H1 (cell line): ENCODE data around the gene DYNLT1. TPM values are rescaled to one million over a fixed set of nuclear protein-coding genes. Genes with fewer than 3 reads are reported as not detected.
A peak's percentile ranks its signal among the peaks of the same experiment; 100 is the strongest.

Source experiments
- CTCF ChIA-PET: fragments of 300-600 bp; sonication (Branson Sonifier 250); formaldehyde crosslinking; loops from one replicate; lab custom pipeline; 2021; ENCODE audit not compliant: partially characterized antibody; lab: Charles Lee
- POLR2A ChIA-PET: fragments of 300-600 bp; sonication (Branson Sonifier 250); formaldehyde crosslinking; loops from one replicate; lab custom pipeline; 2021; ENCODE audit warnings: inconsistent platforms; ENCODE audit not compliant: partially characterized antibody; lab: Charles Lee
- DNase-seq, 2 experiments: peaks; one replicate each; pipeline versions ENCODE4 v3.0.0 to v3.0.0-alpha.2; 2010 to 2022; ENCODE audit warnings: low spot score in 2 of 2, low read depth in 1 of 2, mixed read lengths in 1 of 2
- FAIRE-seq: peaks from 2 replicates; lab custom pipeline; 2011; peaks lifted over from hg19 to GRCh38; lab: Jason Lieb, UNC
- H2AFZ ChIP-seq: 2 replicates; pipeline ENCODE4 v1.8.1; 2012; ENCODE audit warnings: low read length, inconsistent platforms
- H2AK5ac ChIP-seq: 2 replicates; pipeline ENCODE4 v1.6.1; 2013; ENCODE audit warnings: low read depth, low read length
- H2BK120ac ChIP-seq: replicated peaks from 2 replicates; pipeline ENCODE3; 2013; ENCODE audit warnings: low read depth, low read length, inconsistent platforms
- H2BK12ac ChIP-seq: 2 replicates; pipeline ENCODE4 v1.6.1; 2013; ENCODE audit warnings: low read depth, low read length
- H2BK15ac ChIP-seq: 2 replicates; pipeline ENCODE4 v1.6.1; 2013; ENCODE audit warnings: low read length
- H2BK20ac ChIP-seq: 2 replicates; pipeline ENCODE4 v1.6.1; 2013; ENCODE audit warnings: low read length
- H2BK5ac ChIP-seq: 2 replicates; pipeline ENCODE4 v1.6.1; 2013; ENCODE audit warnings: low read depth, low read length
- H3K14ac ChIP-seq: 2 replicates; pipeline ENCODE4 v1.6.1; 2013; ENCODE audit warnings: inconsistent platforms; ENCODE audit not compliant: insufficient read length
- H3K18ac ChIP-seq: 2 replicates; pipeline ENCODE4 v1.6.1; 2013; ENCODE audit warnings: low read length; ENCODE audit errors: extremely low read depth
- H3K23ac ChIP-seq: 2 replicates; pipeline ENCODE4 v1.6.1; 2013; ENCODE audit warnings: inconsistent platforms; ENCODE audit not compliant: insufficient read length
- H3K23me2 ChIP-seq: 2 replicates; pipeline ENCODE4 v1.6.1; 2013; ENCODE audit warnings: low read depth, low read length
- H3K27ac ChIP-seq: 2 replicates; pipeline ENCODE4 v1.6.1; 2011; ENCODE audit warnings: low read depth, low read length, inconsistent platforms
- H3K27me3 ChIP-seq, 4 experiments: replicated peaks in 1 of 4; 1 replicate in 1 of 4; 2 replicates in 3 of 4; pipeline versions ENCODE4 v1.6.1 to v1.8.1; 2011 to 2013; ENCODE audit warnings: low read length in 3 of 4, mild to moderate bottlenecking in 3 of 4, inconsistent platforms in 2 of 4, mixed read lengths in 2 of 4, moderate library complexity in 1 of 4; ENCODE audit not compliant: control insufficient read depth in 3 of 4, insufficient read depth in 3 of 4; ENCODE audit errors: extremely low read depth in 1 of 4
- H3K36me3 ChIP-seq, 4 experiments: 2 replicates each; pipeline versions ENCODE4 v1.6.1 to v1.8.1; 2011 to 2013; ENCODE audit warnings: mild to moderate bottlenecking in 4 of 4, low read length in 3 of 4, moderate library complexity in 2 of 4, control low read depth in 1 of 4, inconsistent platforms in 1 of 4; ENCODE audit not compliant: insufficient read depth in 4 of 4, control insufficient read depth in 2 of 4
- H3K4ac ChIP-seq: replicated peaks from 2 replicates; pipeline ENCODE3; 2013; ENCODE audit warnings: low read length, low read depth, mixed read lengths, inconsistent platforms; ENCODE audit not compliant: insufficient read length
- H3K4me1 ChIP-seq, 4 experiments: replicated peaks in 1 of 4; 1 replicate in 1 of 4; 2 replicates in 3 of 4; pipeline versions ENCODE4 v1.6.1 to v1.8.1; 2011 to 2013; ENCODE audit warnings: low read length in 3 of 4, inconsistent platforms in 2 of 4, mixed read lengths in 1 of 4; ENCODE audit not compliant: insufficient read depth in 4 of 4, control insufficient read depth in 3 of 4
- H3K4me2 ChIP-seq, 2 experiments: 2 replicates each; pipeline versions ENCODE4 v1.6.1 to v1.8.1; 2011 to 2013; ENCODE audit warnings: low read depth in 2 of 2, low read length in 2 of 2, control low read depth in 1 of 2, inconsistent platforms in 1 of 2, mild to moderate bottlenecking in 1 of 2; ENCODE audit not compliant: insufficient read depth in 1 of 2
- H3K4me3 ChIP-seq, 4 experiments: fragments of 200-600, 300-600 bp in 1 of 4; sonication (generic), shearing (Covaris generic), sonication (Bioruptor Twin) in 1 of 4; 2 replicates each; pipeline versions ENCODE4 v1.5.1 to v1.8.1; 2011 to 2016; ENCODE audit warnings: low read length in 4 of 4, low read depth in 3 of 4, control low read depth in 2 of 4, inconsistent platforms in 2 of 4, mild to moderate bottlenecking in 2 of 4, mixed read lengths in 1 of 4, moderate library complexity in 1 of 4; ENCODE audit not compliant: insufficient read depth in 2 of 4; ENCODE audit errors: extremely low read depth in 1 of 4
- H3K56ac ChIP-seq: replicated peaks from 2 replicates; pipeline ENCODE3; 2013; ENCODE audit warnings: low read depth, mild to moderate bottlenecking, mixed read lengths, low read length, inconsistent platforms; ENCODE audit not compliant: insufficient read length
- H3K79me1 ChIP-seq: 2 replicates; pipeline ENCODE4 v1.6.1; 2013; ENCODE audit warnings: low read depth, low read length, control low read depth
- H3K79me2 ChIP-seq, 2 experiments: 2 replicates each; pipeline versions ENCODE4 v1.6.1 to v1.8.1; 2012 to 2013; ENCODE audit warnings: low read length in 2 of 2, mild to moderate bottlenecking in 2 of 2, inconsistent platforms in 1 of 2; ENCODE audit not compliant: insufficient read depth in 2 of 2, control insufficient read depth in 1 of 2
- H3K9ac ChIP-seq, 4 experiments: replicated peaks in 1 of 4; 1 replicate in 1 of 4; 2 replicates in 3 of 4; pipeline versions ENCODE4 v1.6.1 to v1.8.1; 2011 to 2013; ENCODE audit warnings: low read depth in 3 of 4, low read length in 3 of 4, control low read depth in 2 of 4, mild to moderate bottlenecking in 2 of 4, moderate library complexity in 2 of 4, inconsistent platforms in 1 of 4; ENCODE audit errors: extremely low read depth in 1 of 4
- H3K9me3 ChIP-seq, 2 experiments: 2 replicates each; pipeline versions ENCODE4 v1.6.1 to v1.8.1; 2012 to 2013; ENCODE audit warnings: mild to moderate bottlenecking in 2 of 2, moderate library complexity in 2 of 2, control low read depth in 1 of 2, inconsistent platforms in 1 of 2, low read depth in 1 of 2, low read length in 1 of 2, mixed read lengths in 1 of 2; ENCODE audit not compliant: insufficient read depth in 2 of 2
- H4K20me1 ChIP-seq, 2 experiments: replicated peaks in 1 of 2; 2 replicates each; pipeline versions ENCODE3 to v1.8.1; 2011 to 2013; ENCODE audit warnings: inconsistent platforms in 2 of 2, low read length in 2 of 2, mild to moderate bottlenecking in 1 of 2; ENCODE audit not compliant: insufficient read depth in 2 of 2, control insufficient read depth in 1 of 2
- H4K5ac ChIP-seq: 2 replicates; pipeline ENCODE4 v1.6.1; 2013; ENCODE audit warnings: low read length, low read depth, mixed read lengths, inconsistent platforms; ENCODE audit not compliant: insufficient read length
- H4K8ac ChIP-seq: 2 replicates; pipeline ENCODE4 v1.8.0; 2013; ENCODE audit warnings: mild to moderate bottlenecking, moderate library complexity, low read length, inconsistent platforms; ENCODE audit not compliant: insufficient read depth; ENCODE audit errors: extremely low read depth
- H4K91ac ChIP-seq: replicated peaks from 2 replicates; pipeline ENCODE3; 2013; ENCODE audit warnings: low read length, mixed read lengths, inconsistent platforms; ENCODE audit not compliant: insufficient read length
- BRCA1 ChIP-seq: IDR thresholded peaks from 2 replicates; pipeline ENCODE4 v1.6.1; 2012; ENCODE audit warnings: low read depth, low read length, improper control_type of control experiment
- CTCF ChIP-seq, 3 experiments: IDR thresholded peaks; 1 replicate in 2 of 3; 2 replicates in 1 of 3; pipeline versions ENCODE4 v1.5.1 to v1.6.1; 2011; ENCODE audit warnings: low read length in 3 of 3, mild to moderate bottlenecking in 3 of 3, inconsistent platforms in 2 of 3, low read depth in 1 of 3, moderate library complexity in 1 of 3; ENCODE audit not compliant: insufficient read depth in 1 of 3; ENCODE audit errors: control extremely low read depth in 1 of 3
- MAX ChIP-seq: IDR thresholded peaks from 2 replicates; pipeline ENCODE4 v1.6.1; 2012; ENCODE audit warnings: inconsistent platforms
- RAD21 ChIP-seq, 2 experiments: IDR thresholded peaks in 1 of 2; conservative IDR thresholded peaks in 1 of 2; 2 replicates each; pipeline ENCODE4 v1.6.1; 2011; ENCODE audit warnings: low read depth in 2 of 2, low read length in 2 of 2, improper control_type of control experiment in 1 of 2, inconsistent platforms in 1 of 2, mild to moderate bottlenecking in 1 of 2, moderate library complexity in 1 of 2
- SP1 ChIP-seq: IDR thresholded peaks from 2 replicates; pipeline ENCODE4 v1.6.1; 2011; ENCODE audit warnings: low read depth, low read length
- SUZ12 ChIP-seq: fragments of 200-600 bp; sonication (generic); IDR thresholded peaks from 2 replicates; pipeline ENCODE4 v1.6.1; 2012; ENCODE audit warnings: mild to moderate bottlenecking, inconsistent platforms, low read length, moderate library complexity, mixed read lengths
- TCF12 ChIP-seq: IDR thresholded peaks from 2 replicates; pipeline ENCODE4 v1.6.1; 2011; ENCODE audit warnings: low read depth, mild to moderate bottlenecking, low read length
- WGBS, 2 experiments: shearing (Covaris generic) in 1 of 2; methylation state at CpG; one replicate each; pipeline versions ENCODE4 v1.1.6 to v1.1.7; 2013 to 2015; ENCODE audit warnings: low lambda C conversion rate in 2 of 2, mixed read lengths in 2 of 2, inconsistent platforms in 1 of 2, low coverage in 1 of 2, missing lambda C conversion rate in 1 of 2; ENCODE audit not compliant: insufficient replicate concordance in 2 of 2, insufficient coverage in 1 of 2, insufficient read length in 1 of 2; ENCODE audit errors: extremely low coverage in 1 of 2, missing lambda C conversion rate in 1 of 2; 5-methylcytosine and 5-hydroxymethylcytosine counted together
- polyA plus RNA-seq, 7 experiments: library from polyadenylated mRNA; depleted of rRNA in 3 of 7; stranded (reverse) in 5 of 7; unstranded in 2 of 7; fragments of >200 nt in 5 of 7; fragments of 200-250 nt in 2 of 7; gene quantifications; 1 replicate in 5 of 7; 2 replicates in 1 of 7; 4 replicates in 1 of 7; pipeline versions ENCODE4 v1.2.1 to v1.2.3, GENCODE V29; 2011 to 2013; ENCODE audit warnings: missing spikeins in 2 of 7, mixed read lengths in 2 of 7
- total RNA-seq: library from RNA; stranded (reverse); fragmentation: NEBNext Ultra II Directional; extraction: Animal tissue kit (Norgen Biotek cat#: 25700); gene quantifications from 2 replicates; pipeline ENCODE4 v1.2.1, GENCODE V29; 2021

Gene DYNLT1
- total and polyA plus RNA-seq, 2 of the 8 experiments (the other 6 are each of a cell fraction or from before 2014, with no cell fraction given): 119 to 245 TPM

- no peak overlapping the region for H3K4me3 ChIP-seq
- no peak overlapping the region for H2BK120ac ChIP-seq
- H3K4ac ChIP-seq: no peak overlapping the region
- no peak overlapping the region for H3K18ac ChIP-seq
- no peaks in the 10 kb centered on the region for H3K36me3 ChIP-seq
- peak; percentile 72 for FAIRE-seq
- H3K23ac ChIP-seq: no peak overlapping the region
- H2BK12ac ChIP-seq: no peak overlapping the region
- H4K8ac ChIP-seq: no peak overlapping the region
- CTCF ChIA-PET: interaction anchor here (0.6 to 7.3 kb wide), 38 partner anchors 9 to 489 kb away, joined by 3 to 104 read pairs (median 4); partner anchors contain the start of genes DYNLT1 and SYTL3
- no peaks in the 10 kb centered on the region for H3K79me2 ChIP-seq
- H2BK5ac ChIP-seq: no peak overlapping the region
- no peaks in the 10 kb centered on the region for H4K20me1 ChIP-seq
- WGBS, 2 experiments: 29% methylated on average over 10 of the region's 10 CpGs; no CpG with 5 or more reads in 1 of the 2 experiments
- H3K4me2 ChIP-seq: no peak overlapping the region
- H3K9ac ChIP-seq: no peak overlapping the region
- POLR2A ChIA-PET: no interaction called here
- no peak overlapping the region for H4K5ac ChIP-seq
- H3K4me1 ChIP-seq: peaks cover 0 to 8% (median 4%) of the 10 kb centered on the region in 4 experiments; a peak in 4 of 7 replicates
- no peaks in the 10 kb centered on the region; a peak in 1 of 7 replicates for H3K27me3 ChIP-seq
- H2BK20ac ChIP-seq: no peak overlapping the region
- no peak overlapping the region for H2BK15ac ChIP-seq
- H3K14ac ChIP-seq: no peak overlapping the region
- no peaks in the 10 kb centered on the region for H3K79me1 ChIP-seq
- no peak overlapping the region for H3K27ac ChIP-seq
- H2AK5ac ChIP-seq: no peak overlapping the region
- no peak overlapping the region for H3K56ac ChIP-seq
- peak in 1 of 2 experiments; percentile 61 for DNase-seq
- peak overlapping the region; percentile 86; the same call in 1 of the 2 replicates for H2AFZ ChIP-seq
- H4K91ac ChIP-seq: no peak overlapping the region
- no peaks in the 10 kb centered on the region for H3K23me2 ChIP-seq
- H3K9me3 ChIP-seq: no peaks in the 10 kb centered on the region
- TF ChIP-seq TCF12 (0 out of 2 replicates have a peak, but pooled peaks have one; percentile 13), MAX (no peak), BRCA1 (no peak), RAD21 (IDR thresholded peaks at IDR 0.05 in 1 of 2, conservative IDR thresholded peaks at IDR 0.05 in 1 of 2; ENCODE audit: low read depth in 2 of 2, low read length in 2 of 2) (peak; percentile 61 to 70), SUZ12 (no peak), CTCF (IDR thresholded peaks at IDR 0.05; ENCODE audit: control extremely low read depth in 1 of 3, insufficient read depth in 1 of 3, low read depth in 1 of 3, low read length in 3 of 3) (peak; percentile 52 to 69 (median 67)), SP1 (no peak)
These were observed 15.8 kb upstream of the DYNLT1 start for GRCh38 chr6:158660333-158660754.
